Brain microvascular endothelial cell (primary cell): ENCODE measurements around the gene ZNF385D.

Experiments used
- DNase-seq: peaks from one replicate; pipeline ENCODE4 v3.0.0-alpha.2; 2020
- H3K27ac ChIP-seq: fragments of 250-450 bp; sonication (Bioruptor Pico); 2 replicates; pipeline ENCODE4 v1.5.1; 2020; ENCODE audit warnings: mild to moderate bottlenecking, moderate library complexity
- H3K27me3 ChIP-seq: fragments of 250-450 bp; sonication (Bioruptor Pico); replicated peaks from 2 replicates; pipeline ENCODE4 v1.5.1; 2020; ENCODE audit warnings: mild to moderate bottlenecking
- H3K36me3 ChIP-seq: fragments of 250-450 bp; sonication (Bioruptor Pico); replicated peaks from 2 replicates; pipeline ENCODE4 v1.5.1; 2020; ENCODE audit warnings: mild to moderate bottlenecking
- H3K4me3 ChIP-seq: 2 replicates; pipeline ENCODE4 v1.5.1; 2011; ENCODE audit warnings: low read depth, mild to moderate bottlenecking, control low read depth, low read length, moderate library complexity
- CTCF ChIP-seq: IDR thresholded peaks from 2 replicates; pipeline ENCODE4 v1.5.1; 2011; ENCODE audit warnings: low read depth, mild to moderate bottlenecking, moderate library complexity, low read length, control low read depth, inconsistent platforms; ENCODE audit errors: missing control alignments
- in situ Hi-C: cut with HindIII; loops from 2 replicates; pipeline ENCODE4 v1.10.0; 2017; ENCODE audit warnings: low sequenced_read_pairs, low pct_ligation_motif_present

Gene ZNF385D

GRCh38 chr3:21729888-21730459 lies 21.0 kb downstream of the ZNF385D start:
- in situ Hi-C loops = no loop called here
- no peak for TF ChIP-seq CTCF
- H3K4me3 ChIP-seq = no peak overlapping the region
- DNase-seq = peak; percentile 51
- no peaks in the 10 kb centered on the region for H3K36me3 ChIP-seq
- no peak overlapping the region for H3K27ac ChIP-seq
- H3K27me3 ChIP-seq = no peaks in the 10 kb centered on the region

GRCh38 chr3:21729331-21729730 lies 21.7 kb downstream of the ZNF385D start:
- no peak for TF ChIP-seq CTCF
- no peaks in the 10 kb centered on the region for H3K27me3 ChIP-seq
- H3K27ac ChIP-seq = no peak overlapping the region
- in situ Hi-C loops = no loop called here
- no peak for DNase-seq
- H3K4me3 ChIP-seq = no peak overlapping the region
- H3K36me3 ChIP-seq = no peaks in the 10 kb centered on the region

- Histone ChIP-seq H3K36me3 (no peaks in the 10 kb centered on the region), H3K27me3 (no peaks in the 10 kb centered on the region), H3K4me3 (no peak overlapping the region), H3K27ac (no peak overlapping the region)
- TF ChIP-seq CTCF = no peak
- in situ Hi-C loops = no loop called here
- no peak for DNase-seq
These were observed 28.2 kb downstream of the ZNF385D start for GRCh38 chr3:21722768-21723167.

- no peak overlapping the region for H3K27ac ChIP-seq
These were observed 28.7 kb downstream of the ZNF385D start for GRCh38 chr3:21722301-21722700.

GRCh38 chr3:21718943-21719591 lies 31.9 kb downstream of the ZNF385D start:
- no peak for TF ChIP-seq CTCF
- no peak overlapping the region for H3K27ac ChIP-seq
- no peak overlapping the region for H3K4me3 ChIP-seq
- H3K27me3 ChIP-seq = no peaks in the 10 kb centered on the region
- no peaks in the 10 kb centered on the region for H3K36me3 ChIP-seq
- in situ Hi-C loops = no loop called here
- no peak for DNase-seq

More at GRCh38 chr3:21722301-21722700, 28.7 kb downstream of the ZNF385D start:
- no peak for DNase-seq
- TF ChIP-seq CTCF = no peak
- in situ Hi-C loops = no loop called here
- no peaks in the 10 kb centered on the region for H3K27me3 ChIP-seq
- H3K4me3 ChIP-seq = no peak overlapping the region
- H3K36me3 ChIP-seq = no peaks in the 10 kb centered on the region
